HepG2 (cell line): ENCODE measurements around the gene VPS29. TPM values are rescaled to one million over a fixed set of nuclear protein-coding genes. Genes with fewer than 3 reads are reported as not detected.

Experiments used
- ATAC-seq: fragments of 200-7000 bp; cut with Tn5 transposase; 3 replicates; pipeline ENCODE4 v1.9.1; 2020; ENCODE audit warnings: mild to moderate bottlenecking, moderate library complexity
- BruUV-seq: library from RNA; stranded (reverse); fragments of 400-500 nt; replicated peaks from 2 replicates; lab custom pipeline; 2021; lab: Mats Ljungman, UMichigan
- CTCF ChIA-PET: fragments of 300-600 bp; formaldehyde crosslinking; extraction: SDS; loops from one replicate; lab custom pipeline; 2021; ENCODE audit warnings: low total read pairs, inconsistent platforms, low intra/inter-chr PET ratio; lab: Yijun Ruan, JAX
- POLR2A ChIA-PET: fragments of 350-600 bp; sonication (Branson Sonifier 250); formaldehyde crosslinking; loops from one replicate; lab custom pipeline; 2020; ENCODE audit warnings: antibody characterized with exemption, inconsistent platforms; lab: Yijun Ruan, JAX
- DNase-seq: peaks from one replicate; pipeline ENCODE4 v3.0.0-alpha.2; 2015; ENCODE audit warnings: low spot score
- FAIRE-seq: peaks from 3 replicates; lab custom pipeline; 2011; peaks lifted over from hg19 to GRCh38; lab: Jason Lieb, UNC
- H2AFZ ChIP-seq: one replicate; pipeline ENCODE4 v1.6.1; 2011; ENCODE audit warnings: low read length, inconsistent platforms
- H3K27ac ChIP-seq: fragments of 300-600 bp; 3 replicates; pipeline ENCODE4 v1.8.0; 2011; ENCODE audit warnings: mixed run types, mild to moderate bottlenecking, mixed read lengths, low read length, inconsistent platforms; ENCODE audit not compliant: insufficient read depth; ENCODE audit errors: extremely low read length
- H3K27me3 ChIP-seq, 2 experiments: fragments of 200-600 bp in 1 of 2; 2 replicates in 1 of 2; 3 replicates in 1 of 2; pipeline versions ENCODE4 v1.6.0 to v1.8.0; 2011; ENCODE audit warnings: low read length in 2 of 2, mild to moderate bottlenecking in 2 of 2, moderate library complexity in 2 of 2, inconsistent platforms in 1 of 2; ENCODE audit not compliant: insufficient read depth in 2 of 2, control insufficient read depth in 1 of 2
- H3K36me3 ChIP-seq, 2 experiments: fragments of 200-600 bp in 1 of 2; replicated peaks in 1 of 2; 2 replicates in 1 of 2; 3 replicates in 1 of 2; pipeline versions ENCODE4 v1.5.1 to v1.8.0; 2011; ENCODE audit warnings: low read length in 2 of 2, inconsistent platforms in 1 of 2; ENCODE audit not compliant: insufficient read depth in 2 of 2, control insufficient read depth in 1 of 2
- H3K4me1 ChIP-seq: 2 replicates; pipeline ENCODE4 v1.5.1; 2012; ENCODE audit warnings: low read length, inconsistent platforms; ENCODE audit not compliant: insufficient read depth
- H3K4me2 ChIP-seq: 2 replicates; pipeline ENCODE4 v1.6.0; 2011; ENCODE audit warnings: low read depth, low read length, inconsistent platforms
- H3K4me3 ChIP-seq, 3 experiments: fragments of 200-600 bp in 1 of 3; sonication (generic), shearing (Covaris generic) in 1 of 3; replicated peaks in 1 of 3; 2 replicates each; pipeline ENCODE4 v1.5.1; 2011 to 2016; ENCODE audit warnings: low read length in 3 of 3, inconsistent platforms in 2 of 3, low read depth in 2 of 3, mild to moderate bottlenecking in 2 of 3, control low read depth in 1 of 3, mixed read lengths in 1 of 3; ENCODE audit not compliant: insufficient read depth in 1 of 3
- H3K79me2 ChIP-seq: one replicate; pipeline ENCODE4 v1.6.1; 2011; ENCODE audit warnings: low read length, inconsistent platforms; ENCODE audit not compliant: insufficient read depth
- H3K9ac ChIP-seq: 2 replicates; pipeline ENCODE4 v1.6.0; 2011; ENCODE audit warnings: mild to moderate bottlenecking, low read depth, low read length, inconsistent platforms; ENCODE audit not compliant: insufficient read depth
- H3K9me3 ChIP-seq: 2 replicates; pipeline ENCODE4 v1.5.1; 2012; ENCODE audit warnings: mild to moderate bottlenecking, low read length
- H4K20me1 ChIP-seq: 2 replicates; pipeline ENCODE4 v1.6.0; 2011; ENCODE audit warnings: inconsistent platforms, mild to moderate bottlenecking, low read length, moderate library complexity; ENCODE audit not compliant: insufficient read depth
- CHCHD3 ChIP-seq: sonication (generic); formaldehyde crosslinking; IDR thresholded peaks from 2 replicates; pipeline ENCODE4 v1.8.0; 2022; ENCODE audit warnings: mild to moderate bottlenecking, missing genetic modification reagents, moderate library complexity
- JARID2 ChIP-seq: sonication (generic); formaldehyde crosslinking; IDR thresholded peaks from 2 replicates; pipeline ENCODE4 v1.8.1; 2023; ENCODE audit warnings: missing genetic modification reagents, inconsistent platforms; ENCODE audit not compliant: insufficient replicate concordance
- SETDB1 ChIP-seq: sonication (generic); formaldehyde crosslinking; IDR thresholded peaks from 2 replicates; pipeline ENCODE4 v1.5.1; 2020; ENCODE audit warnings: missing genetic modification reagents, mild to moderate bottlenecking, borderline replicate concordance
- TCF12 ChIP-seq, 2 experiments: fragments of 450-650 bp in 1 of 2; sonication (generic) in 1 of 2; formaldehyde crosslinking in 1 of 2; IDR thresholded peaks; 2 replicates each; pipeline versions ENCODE4 v1.6.1 to v1.8.0; 2017 to 2022; ENCODE audit warnings: antibody characterized with exemption in 1 of 2, mild to moderate bottlenecking in 1 of 2, missing genetic modification reagents in 1 of 2, moderate library complexity in 1 of 2
- TCF7L2 ChIP-seq: IDR thresholded peaks from 2 replicates; pipeline ENCODE4 v1.6.1; 2011; ENCODE audit warnings: mild to moderate bottlenecking, low read depth, low read length, moderate library complexity
- TFE3 ChIP-seq: IDR thresholded peaks from 2 replicates; pipeline ENCODE4 v1.6.1; 2016
- WIZ ChIP-seq: sonication (generic); formaldehyde crosslinking; IDR thresholded peaks from 2 replicates; pipeline ENCODE4 v1.5.1; 2020; ENCODE audit warnings: mild to moderate bottlenecking, missing genetic modification reagents
- YEATS4 ChIP-seq: sonication (generic); formaldehyde crosslinking; IDR thresholded peaks from 2 replicates; pipeline ENCODE4 v1.4.0; 2020; ENCODE audit warnings: missing genetic modification reagents, borderline replicate concordance
- ZNF296 ChIP-seq: sonication (generic); formaldehyde crosslinking; conservative IDR thresholded peaks from 2 replicates; pipeline ENCODE4 v1.5.0; 2020; ENCODE audit warnings: mild to moderate bottlenecking, missing genetic modification reagents
- ZNF605 ChIP-seq: sonication (generic); formaldehyde crosslinking; IDR thresholded peaks from 2 replicates; pipeline ENCODE4 v1.8.0; 2022; ENCODE audit warnings: mild to moderate bottlenecking, missing genetic modification reagents
- ZNF75D ChIP-seq: sonication (generic); formaldehyde crosslinking; IDR thresholded peaks from 2 replicates; pipeline ENCODE4 v1.8.1; 2023; ENCODE audit warnings: missing genetic modification reagents, mild to moderate bottlenecking, borderline replicate concordance
- ZNF83 ChIP-seq: sonication (generic); formaldehyde crosslinking; IDR thresholded peaks from 2 replicates; pipeline ENCODE4 v1.4.0; 2020; ENCODE audit warnings: missing genetic modification reagents, mild to moderate bottlenecking, borderline replicate concordance
- WGBS: methylation state at CpG from one replicate; pipeline ENCODE4 v1.1.6; 2017; ENCODE audit warnings: low lambda C conversion rate; 5-methylcytosine and 5-hydroxymethylcytosine counted together
- in situ Hi-C: cut with HindIII; loops from 2 replicates; pipeline ENCODE4 v1.10.0; 2017; ENCODE audit warnings: low pct_unique_long_range_greater_than_20kb; ENCODE audit not compliant: extremely low pct_ligation_motif_present
- intact Hi-C: fragments of 100-400 bp; cut with micrococcal nuclease; formaldehyde crosslinking; loops from one replicate; pipeline ENCODE4 v1.10.0; 2022; ENCODE audit not compliant: unreplicated experiment
- polyA plus RNA-seq, 8 experiments: library from polyadenylated mRNA; depleted of rRNA in 3 of 8; stranded (reverse) in 7 of 8; unstranded in 1 of 8; fragments of >200 nt; fragmentation: Illumina TruSeq in 4 of 8; extraction: Trizol in 4 of 8; gene quantifications; 2 replicates each; pipeline versions ENCODE4 v1.2.1 to v1.2.3, GENCODE V29; 2011 to 2016; ENCODE audit warnings: low read depth in 4 of 8, missing spikeins in 1 of 8, mixed read lengths in 1 of 8; ENCODE audit not compliant: insufficient read depth in 1 of 8
- total RNA-seq, 5 experiments: library from RNA; depleted of rRNA; stranded (reverse); fragments of >200 nt; fragmentation: Illumina TruSeq; extraction: Trizol; gene quantifications; 2 replicates each; pipeline ENCODE4 v1.2.3, GENCODE V29; 2016; ENCODE audit warnings: low read depth in 1 of 5
- TF ChIP-seq, protein P1 (sequence below): sonication (generic); formaldehyde crosslinking; IDR thresholded peaks from 2 replicates; pipeline ENCODE4 v1.9.0; 2021; ENCODE audit warnings: mild to moderate bottlenecking, missing genetic modification reagents
- TF ChIP-seq, protein P2 (sequence below): sonication (generic); formaldehyde crosslinking; IDR thresholded peaks from 2 replicates; pipeline ENCODE4 v1.4.0; 2020; ENCODE audit warnings: missing genetic modification reagents

VPS29 gene
- total and polyA plus RNA-seq, 2 of the 13 experiments (the other 11 are each of a cell fraction or from before 2014, with no cell fraction given) = 107 to 114 TPM

DNA sequence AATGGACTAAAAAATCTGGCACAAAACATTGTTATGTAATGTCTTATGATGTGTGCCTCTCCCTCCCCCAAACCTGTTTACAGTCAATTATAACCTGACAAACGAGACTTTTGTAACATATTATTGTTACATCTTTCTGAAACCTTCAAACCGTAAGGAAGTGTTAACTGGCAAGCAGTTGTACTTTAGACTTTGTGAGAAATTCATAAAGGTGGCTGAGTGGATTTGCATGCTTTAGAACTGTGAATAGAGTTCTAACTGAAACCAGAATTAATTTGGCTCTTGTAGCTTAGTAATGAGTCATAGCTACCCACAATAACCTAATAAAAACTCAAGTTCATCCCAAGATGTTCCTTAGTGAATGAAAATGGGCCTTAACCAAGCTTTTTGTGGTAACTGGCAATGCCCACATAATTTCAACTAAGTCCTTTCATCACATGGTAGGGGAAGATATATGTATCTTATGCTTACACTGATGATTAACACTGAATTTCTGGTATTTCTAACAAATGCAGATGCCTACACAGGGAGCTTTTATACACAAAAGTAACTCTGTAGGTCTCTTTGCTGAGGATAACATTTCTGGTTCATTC, 29.9 kb upstream of the VPS29 start (continued):
- TF ChIP-seq, protein P1, sequence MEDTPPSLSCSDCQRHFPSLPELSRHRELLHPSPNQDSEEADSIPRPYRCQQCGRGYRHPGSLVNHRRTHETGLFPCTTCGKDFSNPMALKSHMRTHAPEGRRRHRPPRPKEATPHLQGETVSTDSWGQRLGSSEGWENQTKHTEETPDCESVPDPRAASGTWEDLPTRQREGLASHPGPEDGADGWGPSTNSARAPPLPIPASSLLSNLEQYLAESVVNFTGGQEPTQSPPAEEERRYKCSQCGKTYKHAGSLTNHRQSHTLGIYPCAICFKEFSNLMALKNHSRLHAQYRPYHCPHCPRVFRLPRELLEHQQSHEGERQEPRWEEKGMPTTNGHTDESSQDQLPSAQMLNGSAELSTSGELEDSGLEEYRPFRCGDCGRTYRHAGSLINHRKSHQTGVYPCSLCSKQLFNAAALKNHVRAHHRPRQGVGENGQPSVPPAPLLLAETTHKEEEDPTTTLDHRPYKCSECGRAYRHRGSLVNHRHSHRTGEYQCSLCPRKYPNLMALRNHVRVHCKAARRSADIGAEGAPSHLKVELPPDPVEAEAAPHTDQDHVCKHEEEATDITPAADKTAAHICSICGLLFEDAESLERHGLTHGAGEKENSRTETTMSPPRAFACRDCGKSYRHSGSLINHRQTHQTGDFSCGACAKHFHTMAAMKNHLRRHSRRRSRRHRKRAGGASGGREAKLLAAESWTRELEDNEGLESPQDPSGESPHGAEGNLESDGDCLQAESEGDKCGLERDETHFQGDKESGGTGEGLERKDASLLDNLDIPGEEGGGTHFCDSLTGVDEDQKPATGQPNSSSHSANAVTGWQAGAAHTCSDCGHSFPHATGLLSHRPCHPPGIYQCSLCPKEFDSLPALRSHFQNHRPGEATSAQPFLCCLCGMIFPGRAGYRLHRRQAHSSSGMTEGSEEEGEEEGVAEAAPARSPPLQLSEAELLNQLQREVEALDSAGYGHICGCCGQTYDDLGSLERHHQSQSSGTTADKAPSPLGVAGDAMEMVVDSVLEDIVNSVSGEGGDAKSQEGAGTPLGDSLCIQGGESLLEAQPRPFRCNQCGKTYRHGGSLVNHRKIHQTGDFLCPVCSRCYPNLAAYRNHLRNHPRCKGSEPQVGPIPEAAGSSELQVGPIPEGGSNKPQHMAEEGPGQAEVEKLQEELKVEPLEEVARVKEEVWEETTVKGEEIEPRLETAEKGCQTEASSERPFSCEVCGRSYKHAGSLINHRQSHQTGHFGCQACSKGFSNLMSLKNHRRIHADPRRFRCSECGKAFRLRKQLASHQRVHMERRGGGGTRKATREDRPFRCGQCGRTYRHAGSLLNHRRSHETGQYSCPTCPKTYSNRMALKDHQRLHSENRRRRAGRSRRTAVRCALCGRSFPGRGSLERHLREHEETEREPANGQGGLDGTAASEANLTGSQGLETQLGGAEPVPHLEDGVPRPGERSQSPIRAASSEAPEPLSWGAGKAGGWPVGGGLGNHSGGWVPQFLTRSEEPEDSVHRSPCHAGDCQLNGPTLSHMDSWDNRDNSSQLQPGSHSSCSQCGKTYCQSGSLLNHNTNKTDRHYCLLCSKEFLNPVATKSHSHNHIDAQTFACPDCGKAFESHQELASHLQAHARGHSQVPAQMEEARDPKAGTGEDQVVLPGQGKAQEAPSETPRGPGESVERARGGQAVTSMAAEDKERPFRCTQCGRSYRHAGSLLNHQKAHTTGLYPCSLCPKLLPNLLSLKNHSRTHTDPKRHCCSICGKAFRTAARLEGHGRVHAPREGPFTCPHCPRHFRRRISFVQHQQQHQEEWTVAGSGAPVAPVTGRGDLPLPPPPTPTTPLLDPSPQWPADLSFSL (CRISPR knock-in tag) = no peak
- TF ChIP-seq WIZ (CRISPR knock-in tag) (no peak), SETDB1 (CRISPR knock-in tag) (no peak), YEATS4 (CRISPR knock-in tag) (no peak), ZNF83 (CRISPR knock-in tag) (no peak), ZNF75D (CRISPR knock-in tag) (no peak)

DNA sequence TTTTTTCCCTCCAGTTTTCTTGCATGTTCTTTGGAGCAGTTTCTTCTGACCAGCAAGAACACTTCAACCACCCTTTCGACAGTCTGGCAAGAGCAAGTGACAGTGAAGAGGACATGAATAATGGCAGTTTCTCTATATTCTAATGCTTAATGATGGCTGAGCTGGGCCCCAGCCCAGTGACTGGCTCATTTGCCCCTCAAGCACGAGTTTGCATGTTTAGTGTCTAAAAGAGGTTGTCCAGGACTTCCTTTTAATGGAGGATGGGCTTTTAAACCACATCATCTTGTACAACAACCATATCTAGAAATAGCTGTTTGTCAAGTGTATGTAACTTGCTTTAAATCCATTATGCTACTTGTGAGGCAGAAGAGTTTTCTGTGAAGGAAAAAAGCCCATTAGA, 28.6 kb upstream of the VPS29 start:
- CTCF ChIA-PET = no interaction called here
- no peaks in the 10 kb centered on the region; a peak in 1 of 5 replicates for H3K36me3 ChIP-seq
- in situ Hi-C loops = no loop called here
- no peak for TF ChIP-seq ZNF296 (CRISPR knock-in tag)
- no peak for TF ChIP-seq TCF12 (IDR thresholded peaks at IDR 0.05)
- TF ChIP-seq TCF12 (CRISPR knock-in tag; IDR thresholded peaks at IDR 0.05) = no peak
- no peak for TF ChIP-seq CHCHD3 (CRISPR knock-in tag)
- TF ChIP-seq JARID2 (CRISPR knock-in tag) = no peak
- no peak for TF ChIP-seq TCF7L2
- TF ChIP-seq ZNF605 (CRISPR knock-in tag) = no peak
- TF ChIP-seq, protein P2, sequence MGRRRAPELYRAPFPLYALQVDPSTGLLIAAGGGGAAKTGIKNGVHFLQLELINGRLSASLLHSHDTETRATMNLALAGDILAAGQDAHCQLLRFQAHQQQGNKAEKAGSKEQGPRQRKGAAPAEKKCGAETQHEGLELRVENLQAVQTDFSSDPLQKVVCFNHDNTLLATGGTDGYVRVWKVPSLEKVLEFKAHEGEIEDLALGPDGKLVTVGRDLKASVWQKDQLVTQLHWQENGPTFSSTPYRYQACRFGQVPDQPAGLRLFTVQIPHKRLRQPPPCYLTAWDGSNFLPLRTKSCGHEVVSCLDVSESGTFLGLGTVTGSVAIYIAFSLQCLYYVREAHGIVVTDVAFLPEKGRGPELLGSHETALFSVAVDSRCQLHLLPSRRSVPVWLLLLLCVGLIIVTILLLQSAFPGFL (CRISPR knock-in tag) = no peak
- TF ChIP-seq TFE3 (CRISPR knock-in tag) = no peak

More for the DNA sequence above, 28.6 kb upstream of the VPS29 start:
- POLR2A ChIA-PET = no interaction called here
- peaks cover 17% of the 10 kb centered on the region for H3K4me1 ChIP-seq
- H3K27ac ChIP-seq = no peak overlapping the region
- no peak overlapping the region for H3K4me3 ChIP-seq
- DNase-seq = no peak
- intact Hi-C loops = no loop called here
- WGBS = 86% methylated on average over 2 of the region's 2 CpGs
- H3K9me3 ChIP-seq = no peaks in the 10 kb centered on the region
- H4K20me1 ChIP-seq = no peaks in the 10 kb centered on the region
- no peaks in the 10 kb centered on the region for H3K27me3 ChIP-seq
- no peak overlapping the region for H3K4me2 ChIP-seq
- ATAC-seq = no peak
- FAIRE-seq = no peak
- H3K79me2 ChIP-seq = no peaks in the 10 kb centered on the region
- BruUV-seq = no TSS peak
- H2AFZ ChIP-seq = no peak overlapping the region
- H3K9ac ChIP-seq = no peak overlapping the region
